K562 (cell line): ENCODE data around the gene HEBP2. TPM values are rescaled to one million over a fixed set of nuclear protein-coding genes. Genes with fewer than 3 reads are reported as not detected.

Source experiments
- ARHGAP35 ChIP-seq: fragments of 450-650 bp; IDR thresholded peaks from 2 replicates; pipeline ENCODE4 v1.6.1; 2018; ENCODE audit not compliant: partially characterized antibody
- ARID1B ChIP-seq: fragments of 450-650 bp; IDR thresholded peaks from 2 replicates; pipeline ENCODE4 v1.6.1; 2016; ENCODE audit warnings: antibody characterized with exemption, mild to moderate bottlenecking, inconsistent platforms
- BACH1 ChIP-seq: fragments of 200-800 bp; sonication (Bioruptor generic); IDR thresholded peaks from 2 replicates; pipeline ENCODE4 v1.6.1; 2016; ENCODE audit warnings: missing genetic modification characterization, missing compliant biosample characterization
- BHLHE40 ChIP-seq: IDR thresholded peaks from 2 replicates; pipeline ENCODE4 v1.6.1; 2011; ENCODE audit warnings: low read length, improper control_type of control experiment
- BRCA1 ChIP-seq, 2 experiments: fragments of 450-650 bp in 1 of 2; sonication (generic) in 1 of 2; formaldehyde crosslinking in 1 of 2; IDR thresholded peaks; 2 replicates each; pipeline versions ENCODE4 v1.5.0 to v1.6.1; 2017 to 2020; ENCODE audit warnings: mild to moderate bottlenecking in 1 of 2, missing genetic modification reagents in 1 of 2
- CC2D1A ChIP-seq: fragments of 450-650 bp; IDR thresholded peaks from 2 replicates; pipeline ENCODE4 v1.6.1; 2017; ENCODE audit warnings: mild to moderate bottlenecking
- CREM ChIP-seq: IDR thresholded peaks from 2 replicates; pipeline ENCODE4 v1.6.1; 2014; ENCODE audit warnings: antibody characterized with exemption, low read depth
- EP300 ChIP-seq: IDR thresholded peaks from 2 replicates; pipeline ENCODE4 v1.6.1; 2012; ENCODE audit warnings: low read length, improper control_type of control experiment
- FOS ChIP-seq: IDR thresholded peaks from 3 replicates; pipeline ENCODE4 v1.6.1; 2011; ENCODE audit not compliant: insufficient read length; ENCODE audit errors: extremely low read depth
- GATAD2B ChIP-seq: fragments of 450-650 bp; IDR thresholded peaks from 2 replicates; pipeline ENCODE4 v1.6.1; 2017; ENCODE audit warnings: mild to moderate bottlenecking, borderline replicate concordance
- LARP7 ChIP-seq: fragments of 450-650 bp; IDR thresholded peaks from 2 replicates; pipeline ENCODE4 v1.6.1; 2016
- MBD2 ChIP-seq: sonication (generic); IDR thresholded peaks from 2 replicates; pipeline ENCODE4 v1.6.1; 2016; ENCODE audit warnings: low read depth, borderline replicate concordance
- NRF1 ChIP-seq, 2 experiments: fragments of 450-650 bp; IDR thresholded peaks in 1 of 2; conservative IDR thresholded peaks in 1 of 2; 2 replicates each; pipeline ENCODE4 v1.6.1; 2014; ENCODE audit warnings: mild to moderate bottlenecking in 2 of 2
- NUFIP1 ChIP-seq: fragments of 450-650 bp; IDR thresholded peaks from 2 replicates; pipeline ENCODE4 v1.6.1; 2018; ENCODE audit not compliant: partially characterized antibody
- RBM22 ChIP-seq: fragments of 200-400 bp; formaldehyde crosslinking; IDR thresholded peaks from 2 replicates; pipeline ENCODE4 v1.6.1; 2018; ENCODE audit warnings: low read length, low read depth; ENCODE audit not compliant: poor library complexity, severe bottlenecking
- RCOR1 ChIP-seq, 2 experiments: IDR thresholded peaks; 2 replicates each; pipeline ENCODE4 v1.6.1; 2012; ENCODE audit warnings: low read depth in 2 of 2, low read length in 2 of 2, borderline replicate concordance in 1 of 2, improper control_type of control experiment in 1 of 2
- RFX1 ChIP-seq: fragments of 450-650 bp; IDR thresholded peaks from 2 replicates; pipeline ENCODE4 v1.6.1; 2016; ENCODE audit warnings: mild to moderate bottlenecking, moderate library complexity
- SMAD1 ChIP-seq: fragments of 150-350 bp; IDR thresholded peaks from 2 replicates; pipeline ENCODE4 v1.6.1; 2014; ENCODE audit warnings: low read length, low read depth; ENCODE audit not compliant: partially characterized antibody
- ZNF12 ChIP-seq: sonication (generic); formaldehyde crosslinking; IDR thresholded peaks from 2 replicates; pipeline ENCODE4 v1.4.0; 2020; ENCODE audit warnings: mild to moderate bottlenecking, missing genetic modification reagents
- ZNF436 ChIP-seq: fragments of 250-450, 450-650 bp; sonication (Bioruptor Pico); formaldehyde crosslinking; IDR thresholded peaks from 2 replicates; pipeline ENCODE4 v1.7.0; 2020; ENCODE audit warnings: mild to moderate bottlenecking
- ZNF764 ChIP-seq: fragments of 250-450 bp; sonication (Bioruptor Pico); IDR thresholded peaks from 2 replicates; pipeline ENCODE4 v1.4.0; 2020; ENCODE audit warnings: low read depth, mild to moderate bottlenecking, moderate library complexity
- ZNF785 ChIP-seq: fragments of 250-450 bp; sonication (Bioruptor Pico); IDR thresholded peaks from 2 replicates; pipeline ENCODE4 v1.4.0; 2020; ENCODE audit warnings: mild to moderate bottlenecking
- polyA plus RNA-seq, 8 experiments: library from polyadenylated mRNA; depleted of rRNA in 4 of 8; stranded (reverse) in 5 of 8; unstranded in 3 of 8; fragments of >200 nt; fragmentation: Nextera tagmentation in 2 of 8; fragmentation: Illumina TruSeq in 1 of 8; extraction: Ambion mirVana in 2 of 8; extraction: Trizol in 1 of 8; gene quantifications; 2 replicates each; pipeline versions ENCODE4 v1.2.1 to v1.2.3, GENCODE V29; 2011 to 2014; ENCODE audit warnings: inconsistent platforms in 1 of 8, missing spikeins in 1 of 8
- total RNA-seq, 7 experiments: library from RNA; depleted of rRNA in 6 of 7; stranded (reverse); fragments of >200 nt in 6 of 7; fragmentation: Illumina TruSeq in 2 of 7; extraction: Trizol in 2 of 7; gene quantifications; 2 replicates each; pipeline versions ENCODE4 v1.2.1 to v1.2.3, GENCODE V29; 2011 to 2021; ENCODE audit warnings: low replicate concordance in 1 of 7
- TF ChIP-seq, protein P1 (sequence below): fragments of 250-450 bp; sonication (Bioruptor Pico); IDR thresholded peaks from 2 replicates; pipeline ENCODE4 v1.4.0; 2020; ENCODE audit warnings: mild to moderate bottlenecking, moderate library complexity
- TF ChIP-seq, protein P2 (sequence below): fragments of 250-450 bp; sonication (Bioruptor Pico); IDR thresholded peaks from 2 replicates; pipeline ENCODE4 v1.4.0; 2020; ENCODE audit warnings: borderline replicate concordance
- TF ChIP-seq, protein P3 (sequence below), 2 experiments: fragments of 450-650 bp; IDR thresholded peaks; 2 replicates each; pipeline ENCODE4 v1.6.1; 2018; ENCODE audit warnings: mild to moderate bottlenecking in 2 of 2, low read depth in 1 of 2; ENCODE audit not compliant: partially characterized antibody in 2 of 2

The HEBP2 gene
- total and polyA plus RNA-seq, 9 of the 15 experiments (the other 6 are each of a cell fraction or from before 2014, with no cell fraction given) = 8.5 to 63.7 (median 36.9) TPM

DNA sequence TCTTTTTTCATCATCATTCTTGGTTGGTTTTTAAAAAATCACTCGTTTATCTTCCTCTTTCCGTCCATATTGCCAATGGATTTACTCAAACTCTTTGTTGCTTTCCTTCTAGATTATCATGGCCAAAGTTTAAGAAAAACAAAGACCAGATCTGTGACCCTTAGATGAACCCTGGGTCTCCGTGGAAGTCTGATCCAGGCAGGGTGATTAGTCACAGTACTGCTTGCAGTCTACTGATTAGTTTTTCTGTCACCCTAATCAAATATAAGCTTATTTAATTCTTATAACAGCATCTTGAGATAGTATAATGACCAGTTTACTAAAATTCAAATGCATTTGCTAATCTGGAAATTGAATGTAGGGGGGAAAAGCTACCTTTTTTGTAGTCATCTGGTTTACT lies 32.3 kb upstream of the HEBP2 start (continued):
- TF ChIP-seq, protein P1, sequence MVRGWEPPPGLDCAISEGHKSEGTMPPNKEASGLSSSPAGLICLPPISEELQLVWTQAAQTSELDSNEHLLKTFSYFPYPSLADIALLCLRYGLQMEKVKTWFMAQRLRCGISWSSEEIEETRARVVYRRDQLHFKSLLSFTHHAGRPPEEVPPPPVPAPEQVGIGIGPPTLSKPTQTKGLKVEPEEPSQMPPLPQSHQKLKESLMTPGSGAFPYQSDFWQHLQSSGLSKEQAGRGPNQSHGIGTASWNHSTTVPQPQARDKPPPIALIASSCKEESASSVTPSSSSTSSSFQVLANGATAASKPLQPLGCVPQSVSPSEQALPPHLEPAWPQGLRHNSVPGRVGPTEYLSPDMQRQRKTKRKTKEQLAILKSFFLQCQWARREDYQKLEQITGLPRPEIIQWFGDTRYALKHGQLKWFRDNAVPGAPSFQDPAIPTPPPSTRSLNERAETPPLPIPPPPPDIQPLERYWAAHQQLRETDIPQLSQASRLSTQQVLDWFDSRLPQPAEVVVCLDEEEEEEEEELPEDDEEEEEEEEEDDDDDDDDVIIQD (CRISPR knock-in tag) = no peak
- TF ChIP-seq LARP7 (no peak), RFX1 (no peak), ZNF12 (CRISPR knock-in tag) (no peak), ZNF436 (CRISPR knock-in tag) (no peak), MBD2 (no peak), RCOR1 (IDR thresholded peaks at IDR 0.05; ENCODE audit: borderline replicate concordance in 1 of 2, low read depth in 2 of 2, low read length in 2 of 2) (peak in 1 of 2 experiments; percentile 60; a peak in 1 of 4 replicates), SMAD1 (no peak), EP300 (peak; percentile 63; the same call in 1 of the 2 replicates), ZNF764 (CRISPR knock-in tag) (no peak), ZNF785 (CRISPR knock-in tag) (no peak), CC2D1A (no peak), GATAD2B (no peak), BACH1 (tag) (no peak), BRCA1 (IDR thresholded peaks at IDR 0.05) (no peak), BRCA1 (CRISPR knock-in tag; IDR thresholded peaks at IDR 0.05) (no peak), NUFIP1 (no peak), FOS (no peak), ARID1B (peak; percentile 82), ARHGAP35 (no peak), NRF1 (conservative IDR thresholded peaks at IDR 0.05 in 1 of 2, IDR thresholded peaks at IDR 0.05 in 1 of 2) (no peak), CREM (peak; percentile 49; the same call in 1 of the 2 replicates), BHLHE40 (no peak), RBM22 (no peak)
- TF ChIP-seq, protein P2, sequence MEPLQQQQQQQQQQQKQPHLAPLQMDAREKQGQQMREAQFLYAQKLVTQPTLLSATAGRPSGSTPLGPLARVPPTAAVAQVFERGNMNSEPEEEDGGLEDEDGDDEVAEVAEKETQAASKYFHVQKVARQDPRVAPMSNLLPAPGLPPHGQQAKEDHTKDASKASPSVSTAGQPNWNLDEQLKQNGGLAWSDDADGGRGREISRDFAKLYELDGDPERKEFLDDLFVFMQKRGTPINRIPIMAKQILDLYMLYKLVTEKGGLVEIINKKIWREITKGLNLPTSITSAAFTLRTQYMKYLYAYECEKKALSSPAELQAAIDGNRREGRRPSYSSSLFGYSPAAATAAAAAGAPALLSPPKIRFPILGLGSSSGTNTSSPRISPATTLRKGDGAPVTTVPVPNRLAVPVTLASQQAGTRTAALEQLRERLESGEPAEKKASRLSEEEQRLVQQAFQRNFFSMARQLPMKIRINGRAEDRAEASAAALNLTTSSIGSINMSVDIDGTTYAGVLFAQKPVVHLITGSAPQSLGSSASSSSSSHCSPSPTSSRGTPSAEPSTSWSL (CRISPR knock-in tag) = no peak
- TF ChIP-seq, protein P3, sequence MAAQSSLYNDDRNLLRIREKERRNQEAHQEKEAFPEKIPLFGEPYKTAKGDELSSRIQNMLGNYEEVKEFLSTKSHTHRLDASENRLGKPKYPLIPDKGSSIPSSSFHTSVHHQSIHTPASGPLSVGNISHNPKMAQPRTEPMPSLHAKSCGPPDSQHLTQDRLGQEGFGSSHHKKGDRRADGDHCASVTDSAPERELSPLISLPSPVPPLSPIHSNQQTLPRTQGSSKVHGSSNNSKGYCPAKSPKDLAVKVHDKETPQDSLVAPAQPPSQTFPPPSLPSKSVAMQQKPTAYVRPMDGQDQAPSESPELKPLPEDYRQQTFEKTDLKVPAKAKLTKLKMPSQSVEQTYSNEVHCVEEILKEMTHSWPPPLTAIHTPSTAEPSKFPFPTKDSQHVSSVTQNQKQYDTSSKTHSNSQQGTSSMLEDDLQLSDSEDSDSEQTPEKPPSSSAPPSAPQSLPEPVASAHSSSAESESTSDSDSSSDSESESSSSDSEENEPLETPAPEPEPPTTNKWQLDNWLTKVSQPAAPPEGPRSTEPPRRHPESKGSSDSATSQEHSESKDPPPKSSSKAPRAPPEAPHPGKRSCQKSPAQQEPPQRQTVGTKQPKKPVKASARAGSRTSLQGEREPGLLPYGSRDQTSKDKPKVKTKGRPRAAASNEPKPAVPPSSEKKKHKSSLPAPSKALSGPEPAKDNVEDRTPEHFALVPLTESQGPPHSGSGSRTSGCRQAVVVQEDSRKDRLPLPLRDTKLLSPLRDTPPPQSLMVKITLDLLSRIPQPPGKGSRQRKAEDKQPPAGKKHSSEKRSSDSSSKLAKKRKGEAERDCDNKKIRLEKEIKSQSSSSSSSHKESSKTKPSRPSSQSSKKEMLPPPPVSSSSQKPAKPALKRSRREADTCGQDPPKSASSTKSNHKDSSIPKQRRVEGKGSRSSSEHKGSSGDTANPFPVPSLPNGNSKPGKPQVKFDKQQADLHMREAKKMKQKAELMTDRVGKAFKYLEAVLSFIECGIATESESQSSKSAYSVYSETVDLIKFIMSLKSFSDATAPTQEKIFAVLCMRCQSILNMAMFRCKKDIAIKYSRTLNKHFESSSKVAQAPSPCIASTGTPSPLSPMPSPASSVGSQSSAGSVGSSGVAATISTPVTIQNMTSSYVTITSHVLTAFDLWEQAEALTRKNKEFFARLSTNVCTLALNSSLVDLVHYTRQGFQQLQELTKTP (IDR thresholded peaks at IDR 0.05; ENCODE audit: low read depth in 1 of 2, partially characterized antibody in 2 of 2) = no peak
